DOHH2 (cell line): ENCODE data around the gene ACSS3.
"Not testable (repeated sequence)": the region's sequence is repeated elsewhere in the genome, so short reads cannot be mapped to it uniquely, and the experiment has no call there.

Experiments used
- CTCF ChIP-seq: fragments of 200-600 bp; sonication (generic); IDR thresholded peaks from one replicate; pipeline ENCODE4 v1.5.1; 2014; ENCODE audit warnings: antibody characterized with exemption, mild to moderate bottlenecking, low read depth, low read length; ENCODE audit not compliant: poor library complexity, severe bottlenecking
- EZH2phosphoT487 ChIP-seq: fragments of 200-600 bp; sonication (generic); IDR thresholded peaks from 2 replicates; pipeline ENCODE4 v1.6.1; 2017; ENCODE audit warnings: borderline replicate concordance, mild to moderate bottlenecking, antibody characterized with exemption, low read length, moderate library complexity, mixed read lengths

DNA sequence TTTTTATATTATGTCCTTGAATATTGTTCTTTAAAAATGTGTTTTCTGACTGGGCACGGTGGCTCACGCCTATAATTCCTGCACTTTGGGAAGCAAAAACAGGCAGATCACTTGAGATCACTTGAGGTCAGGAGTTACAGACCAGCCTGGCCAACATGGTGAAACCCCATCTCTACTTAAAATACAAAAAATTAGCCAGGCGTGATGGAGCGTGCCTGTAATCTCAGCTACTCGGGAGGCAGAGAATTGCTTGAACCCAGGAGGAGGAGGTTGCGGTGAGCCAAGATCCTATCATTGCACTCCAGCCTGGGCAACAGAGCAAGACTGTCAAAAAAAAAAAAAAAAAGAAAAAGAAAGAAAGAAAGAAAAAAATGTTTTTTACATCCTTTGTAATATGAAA is 122.7 kb downstream of the ACSS3 start:
- TF ChIP-seq CTCF, EZH2phosphoT487: not testable (repeated sequence)
